WTC11 (cell line): ENCODE results near the gene UHRF1.

Experiments used
- ESRRA ChIP-seq: sonication (generic); formaldehyde crosslinking; IDR thresholded peaks from 2 replicates; pipeline ENCODE4 v1.8.1; 2022; ENCODE audit warnings: mild to moderate bottlenecking, missing genetic modification reagents, borderline replicate concordance
- MXD4 ChIP-seq: fragments of 250-450 bp; sonication (Bioruptor Pico); IDR thresholded peaks from 2 replicates; pipeline ENCODE4 v1.8.0; 2021; ENCODE audit warnings: mild to moderate bottlenecking, moderate library complexity, borderline replicate concordance
- NR2C2 ChIP-seq: sonication (generic); formaldehyde crosslinking; IDR thresholded peaks from 2 replicates; pipeline ENCODE4 v1.8.0; 2022; ENCODE audit warnings: mild to moderate bottlenecking, missing genetic modification reagents
- TCF7 ChIP-seq: sonication (generic); formaldehyde crosslinking; IDR thresholded peaks from 2 replicates; pipeline ENCODE4 v1.8.0; 2022; ENCODE audit warnings: mild to moderate bottlenecking, low read depth, missing genetic modification reagents, moderate library complexity
- ZNF512 ChIP-seq: sonication (generic); formaldehyde crosslinking; IDR thresholded peaks from 2 replicates; pipeline ENCODE4 v1.8.1; 2022; ENCODE audit warnings: missing genetic modification reagents, borderline replicate concordance
- TF ChIP-seq, protein P1 (sequence below): fragments of 250-450 bp; sonication (Bioruptor Pico); IDR thresholded peaks from 2 replicates; pipeline ENCODE4 v2.1.2; 2022; ENCODE audit warnings: mild to moderate bottlenecking, moderate library complexity
- TF ChIP-seq, protein P2 (sequence below): fragments of 200-600 bp; IDR thresholded peaks from 2 replicates; pipeline ENCODE4 v1.8.0; 2022; ENCODE audit warnings: antibody characterized with exemption
- TF ChIP-seq, protein P3 (sequence below): sonication (generic); formaldehyde crosslinking; conservative IDR thresholded peaks from 2 replicates; pipeline ENCODE4 v1.8.1; 2022; ENCODE audit warnings: mild to moderate bottlenecking, missing genetic modification reagents
- TF ChIP-seq, protein P4 (sequence below): sonication (generic); formaldehyde crosslinking; IDR thresholded peaks from 2 replicates; pipeline ENCODE4 v1.8.1; 2023; ENCODE audit warnings: mild to moderate bottlenecking, missing genetic modification reagents

DNA sequence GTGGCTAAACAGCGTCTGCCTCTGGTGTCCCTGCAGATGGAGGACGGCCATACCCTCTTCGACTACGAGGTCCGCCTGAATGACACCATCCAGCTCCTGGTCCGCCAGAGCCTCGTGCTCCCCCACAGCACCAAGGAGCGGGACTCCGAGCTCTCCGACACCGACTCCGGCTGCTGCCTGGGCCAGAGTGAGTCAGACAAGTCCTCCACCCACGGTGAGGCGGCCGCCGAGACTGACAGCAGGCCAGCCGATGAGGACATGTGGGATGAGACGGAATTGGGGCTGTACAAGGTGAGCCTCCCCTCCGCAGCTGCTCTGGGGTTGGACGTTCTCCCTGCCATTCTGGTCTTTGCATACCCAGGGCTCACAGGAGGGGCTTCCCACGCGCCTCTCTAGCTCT is 19.9 kb downstream of the UHRF1 start:
- TF ChIP-seq NR2C2 (CRISPR knock-in tag) (no peak), ZNF512 (CRISPR knock-in tag) (no peak), ESRRA (no peak), TCF7 (CRISPR knock-in tag) (no peak), MXD4 (no peak)
- TF ChIP-seq, protein P1, sequence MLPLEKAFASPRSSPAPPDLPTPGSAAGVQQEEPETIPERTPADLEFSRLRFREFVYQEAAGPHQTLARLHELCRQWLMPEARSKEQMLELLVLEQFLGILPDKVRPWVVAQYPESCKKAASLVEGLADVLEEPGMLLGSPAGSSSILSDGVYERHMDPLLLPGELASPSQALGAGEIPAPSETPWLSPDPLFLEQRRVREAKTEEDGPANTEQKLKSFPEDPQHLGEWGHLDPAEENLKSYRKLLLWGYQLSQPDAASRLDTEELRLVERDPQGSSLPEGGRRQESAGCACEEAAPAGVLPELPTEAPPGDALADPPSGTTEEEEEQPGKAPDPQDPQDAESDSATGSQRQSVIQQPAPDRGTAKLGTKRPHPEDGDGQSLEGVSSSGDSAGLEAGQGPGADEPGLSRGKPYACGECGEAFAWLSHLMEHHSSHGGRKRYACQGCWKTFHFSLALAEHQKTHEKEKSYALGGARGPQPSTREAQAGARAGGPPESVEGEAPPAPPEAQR, result no peak
- TF ChIP-seq, protein P2, sequence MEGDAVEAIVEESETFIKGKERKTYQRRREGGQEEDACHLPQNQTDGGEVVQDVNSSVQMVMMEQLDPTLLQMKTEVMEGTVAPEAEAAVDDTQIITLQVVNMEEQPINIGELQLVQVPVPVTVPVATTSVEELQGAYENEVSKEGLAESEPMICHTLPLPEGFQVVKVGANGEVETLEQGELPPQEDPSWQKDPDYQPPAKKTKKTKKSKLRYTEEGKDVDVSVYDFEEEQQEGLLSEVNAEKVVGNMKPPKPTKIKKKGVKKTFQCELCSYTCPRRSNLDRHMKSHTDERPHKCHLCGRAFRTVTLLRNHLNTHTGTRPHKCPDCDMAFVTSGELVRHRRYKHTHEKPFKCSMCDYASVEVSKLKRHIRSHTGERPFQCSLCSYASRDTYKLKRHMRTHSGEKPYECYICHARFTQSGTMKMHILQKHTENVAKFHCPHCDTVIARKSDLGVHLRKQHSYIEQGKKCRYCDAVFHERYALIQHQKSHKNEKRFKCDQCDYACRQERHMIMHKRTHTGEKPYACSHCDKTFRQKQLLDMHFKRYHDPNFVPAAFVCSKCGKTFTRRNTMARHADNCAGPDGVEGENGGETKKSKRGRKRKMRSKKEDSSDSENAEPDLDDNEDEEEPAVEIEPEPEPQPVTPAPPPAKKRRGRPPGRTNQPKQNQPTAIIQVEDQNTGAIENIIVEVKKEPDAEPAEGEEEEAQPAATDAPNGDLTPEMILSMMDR, result no peak
- TF ChIP-seq, protein P3, sequence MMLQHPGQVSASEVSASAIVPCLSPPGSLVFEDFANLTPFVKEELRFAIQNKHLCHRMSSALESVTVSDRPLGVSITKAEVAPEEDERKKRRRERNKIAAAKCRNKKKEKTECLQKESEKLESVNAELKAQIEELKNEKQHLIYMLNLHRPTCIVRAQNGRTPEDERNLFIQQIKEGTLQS (CRISPR knock-in tag), result no peak
- TF ChIP-seq, protein P4, sequence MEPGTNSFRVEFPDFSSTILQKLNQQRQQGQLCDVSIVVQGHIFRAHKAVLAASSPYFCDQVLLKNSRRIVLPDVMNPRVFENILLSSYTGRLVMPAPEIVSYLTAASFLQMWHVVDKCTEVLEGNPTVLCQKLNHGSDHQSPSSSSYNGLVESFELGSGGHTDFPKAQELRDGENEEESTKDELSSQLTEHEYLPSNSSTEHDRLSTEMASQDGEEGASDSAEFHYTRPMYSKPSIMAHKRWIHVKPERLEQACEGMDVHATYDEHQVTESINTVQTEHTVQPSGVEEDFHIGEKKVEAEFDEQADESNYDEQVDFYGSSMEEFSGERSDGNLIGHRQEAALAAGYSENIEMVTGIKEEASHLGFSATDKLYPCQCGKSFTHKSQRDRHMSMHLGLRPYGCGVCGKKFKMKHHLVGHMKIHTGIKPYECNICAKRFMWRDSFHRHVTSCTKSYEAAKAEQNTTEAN (CRISPR knock-in tag), result no peak
